ENCODE results near the gene OR4Q2.

OR4Q2 gene

GRCh38 chr14:20019257-20019865 lies 17.4 kb downstream of the OR4Q2 start, which contains the start of gene OR4K14:
TSS of gene OR4K14 (minus strand) at chr14:20019307. CDS start at chr14:20015193, 4,114 bp downstream.
- no peak for TF ChIP-seq CTCF (IDR thresholded peaks at IDR 0.05; ENCODE audit: low read length, missing control alignments)
- DNase-seq (ENCODE audit: low read depth) = no peak
- H3K4me3 ChIP-seq (replicated peaks; ENCODE audit: low read depth, low read length) = no peak within 1 kb of the TSS

- no peak for TF ChIP-seq CTCF (IDR thresholded peaks at IDR 0.05; ENCODE audit: low read length, missing control alignments)
- no peak for DNase-seq (ENCODE audit: low read depth)
- H3K4me3 ChIP-seq (replicated peaks; ENCODE audit: low read depth, low read length) = no peak overlapping the region
Observed at GRCh38 chr14:20031058-20031457, 29.1 kb downstream of the OR4Q2 start.

- no peak for TF ChIP-seq CTCF (IDR thresholded peaks at IDR 0.05; ENCODE audit: low read length, missing control alignments)
Observed at GRCh38 chr14:20035449-20035848, 33.5 kb downstream of the OR4Q2 start.

GRCh38 chr14:20035938-20036337 lies 34.0 kb downstream of the OR4Q2 start, which contains the start of gene OR4K13:
TSS of gene OR4K13 (minus strand) at chr14:20036038. CDS start at chr14:20034758, 1,280 bp downstream.
- no peak within 1 kb of the TSS for H3K4me3 ChIP-seq (replicated peaks; ENCODE audit: low read depth, low read length)
- no peak for TF ChIP-seq CTCF (IDR thresholded peaks at IDR 0.05; ENCODE audit: low read length, missing control alignments)
- no peak for DNase-seq (ENCODE audit: low read depth)

More at GRCh38 chr14:20035449-20035848, 33.5 kb downstream of the OR4Q2 start:
- no peak for DNase-seq (ENCODE audit: low read depth)
- H3K4me3 ChIP-seq (replicated peaks; ENCODE audit: low read depth, low read length) = no peak overlapping the region

- no peak overlapping the region for H3K4me3 ChIP-seq (replicated peaks; ENCODE audit: low read depth, low read length)
- DNase-seq (ENCODE audit: low read depth) = no peak
- no peak for TF ChIP-seq CTCF (IDR thresholded peaks at IDR 0.05; ENCODE audit: low read length, missing control alignments)
Observed at GRCh38 chr14:20044243-20044642, 42.3 kb downstream of the OR4Q2 start.

GRCh38 chr14:20048202-20048601 lies 46.2 kb downstream of the OR4Q2 start:
- no peak for TF ChIP-seq CTCF (IDR thresholded peaks at IDR 0.05; ENCODE audit: low read length, missing control alignments)
- no peak for DNase-seq (ENCODE audit: low read depth)
- no peak overlapping the region for H3K4me3 ChIP-seq (replicated peaks; ENCODE audit: low read depth, low read length)

Measured in fibroblast of pulmonary artery (primary cell).